ENCODE measurements around the gene SH3GLB2. TPM values are rescaled to one million over a fixed set of nuclear protein-coding genes. Genes with fewer than 3 reads are reported as not detected.

Gene SH3GLB2
- total and polyA plus RNA-seq, 2 donors from 2014 or later, result 118 to 128 TPM

DNA sequence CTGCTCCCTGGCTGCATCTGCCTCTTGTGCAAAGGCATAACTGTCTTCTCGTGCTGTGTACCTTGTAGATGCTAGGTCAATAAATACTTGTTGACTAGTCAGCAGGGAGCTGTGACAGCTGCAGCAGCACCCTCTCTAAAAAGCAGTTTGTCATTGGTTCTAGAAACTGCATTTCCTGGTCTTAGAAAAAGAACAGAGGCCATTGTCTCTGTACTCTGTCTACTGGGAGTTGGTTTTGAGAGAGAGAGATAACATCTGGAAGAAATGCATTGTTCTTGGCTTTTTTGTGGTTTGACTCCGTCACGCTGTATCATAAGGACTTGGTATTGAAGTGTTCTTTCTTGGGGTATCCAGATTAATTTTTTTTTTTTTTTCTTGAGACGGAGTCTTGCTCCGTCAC, 32.3 kb downstream of the SH3GLB2 start:
- Histone ChIP-seq H3K9me3 (ENCODE audit: control insufficient read depth in 2 of 3, insufficient read depth in 1 of 3, low read length in 3 of 3) (no peaks in the 10 kb centered on the region), H3K9ac (ENCODE audit: low read length in 3 of 3) (no peak overlapping the region), H3K27ac (ENCODE audit: low read depth in 2 of 2, low read length in 2 of 2) (no peak overlapping the region), H3K27me3 (ENCODE audit: control insufficient read depth, insufficient read depth, low read length) (no peaks in the 10 kb centered on the region), H3K4me1 (ENCODE audit: control insufficient read depth in 2 of 3, insufficient read depth in 2 of 3, low read depth in 1 of 3, low read length in 3 of 3) (no peaks in the 10 kb centered on the region), H3K36me3 (ENCODE audit: control insufficient read depth in 2 of 3, insufficient read depth in 3 of 3, low read length in 3 of 3) (peaks cover 14 to 51% (median 49%) of the 10 kb centered on the region in 3 donors), H3K4me3 (ENCODE audit: low read length in 3 of 3) (no peak overlapping the region)
- FAIRE-seq, result no peak
- TF ChIP-seq, protein P1, sequence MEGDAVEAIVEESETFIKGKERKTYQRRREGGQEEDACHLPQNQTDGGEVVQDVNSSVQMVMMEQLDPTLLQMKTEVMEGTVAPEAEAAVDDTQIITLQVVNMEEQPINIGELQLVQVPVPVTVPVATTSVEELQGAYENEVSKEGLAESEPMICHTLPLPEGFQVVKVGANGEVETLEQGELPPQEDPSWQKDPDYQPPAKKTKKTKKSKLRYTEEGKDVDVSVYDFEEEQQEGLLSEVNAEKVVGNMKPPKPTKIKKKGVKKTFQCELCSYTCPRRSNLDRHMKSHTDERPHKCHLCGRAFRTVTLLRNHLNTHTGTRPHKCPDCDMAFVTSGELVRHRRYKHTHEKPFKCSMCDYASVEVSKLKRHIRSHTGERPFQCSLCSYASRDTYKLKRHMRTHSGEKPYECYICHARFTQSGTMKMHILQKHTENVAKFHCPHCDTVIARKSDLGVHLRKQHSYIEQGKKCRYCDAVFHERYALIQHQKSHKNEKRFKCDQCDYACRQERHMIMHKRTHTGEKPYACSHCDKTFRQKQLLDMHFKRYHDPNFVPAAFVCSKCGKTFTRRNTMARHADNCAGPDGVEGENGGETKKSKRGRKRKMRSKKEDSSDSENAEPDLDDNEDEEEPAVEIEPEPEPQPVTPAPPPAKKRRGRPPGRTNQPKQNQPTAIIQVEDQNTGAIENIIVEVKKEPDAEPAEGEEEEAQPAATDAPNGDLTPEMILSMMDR (IDR thresholded peaks at IDR 0.05; ENCODE audit: borderline replicate concordance, extremely low read depth, insufficient read depth), result no peak
- no peak for DNase-seq
- intact Hi-C loops (cut with DNase I), result no loop called here

DNA sequence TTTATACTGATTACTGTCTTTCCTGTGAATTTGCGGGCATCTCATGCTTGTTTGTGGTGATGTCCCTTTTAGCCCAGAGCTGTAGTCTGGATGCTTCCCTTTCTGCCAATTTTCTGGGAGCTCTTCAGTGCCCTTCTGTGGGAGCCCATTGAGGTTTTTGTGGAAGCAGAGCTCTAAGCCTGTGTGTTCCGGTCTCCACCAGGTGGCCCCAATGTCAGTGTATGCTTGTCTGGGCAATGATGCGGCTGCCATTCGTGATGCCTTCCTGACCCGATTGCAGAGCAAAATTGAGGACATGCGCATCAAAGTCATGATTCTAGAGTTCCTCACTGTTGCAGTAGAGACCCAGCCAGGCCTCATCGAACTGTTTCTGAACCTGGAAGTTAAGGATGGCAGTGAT, 35.1 kb downstream of the SH3GLB2 start:
- FAIRE-seq (no peak), DNase-seq (peak in 4 of 5 donors; percentile 16 to 44 (median 32))
- TF ChIP-seq, protein P1 (IDR thresholded peaks at IDR 0.05; ENCODE audit: borderline replicate concordance, extremely low read depth, insufficient read depth), result no peak

DNA sequence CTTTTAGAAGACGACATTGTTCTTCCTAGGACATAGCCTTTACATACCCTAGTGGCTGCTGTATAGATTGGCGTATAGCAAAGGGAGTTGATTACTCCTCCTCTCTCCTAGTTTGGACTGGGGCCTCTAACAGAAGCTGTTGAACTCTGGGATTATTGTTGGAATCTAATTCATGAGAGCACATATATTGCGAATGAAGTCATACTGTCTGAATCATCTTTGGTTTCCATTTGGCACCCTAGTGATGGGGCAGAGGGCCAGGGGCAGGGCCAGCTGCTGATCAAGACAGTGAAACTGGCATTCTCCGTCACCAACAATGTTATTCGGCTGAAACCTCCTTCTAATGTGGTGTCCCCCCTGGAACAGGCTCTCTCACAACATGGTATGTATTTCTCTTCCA, 40.3 kb downstream of the SH3GLB2 start:
- no peaks in the 10 kb centered on the region for H3K27me3 ChIP-seq (ENCODE audit: control insufficient read depth, insufficient read depth, low read length)
- peaks cover 9 to 42% (median 37%) of the 10 kb centered on the region in 3 donors for H3K36me3 ChIP-seq (ENCODE audit: control insufficient read depth in 2 of 3, insufficient read depth in 3 of 3, low read length in 3 of 3)
- intact Hi-C loops (cut with DNase I), result no loop called here
- H3K4me3 ChIP-seq (ENCODE audit: low read length in 3 of 3), result no peak overlapping the region
- no peak for FAIRE-seq
- H3K9ac ChIP-seq (ENCODE audit: low read length in 3 of 3), result no peak overlapping the region
- H3K4me1 ChIP-seq (ENCODE audit: control insufficient read depth in 2 of 3, insufficient read depth in 2 of 3, low read depth in 1 of 3, low read length in 3 of 3), result no peaks in the 10 kb centered on the region
- H3K9me3 ChIP-seq (ENCODE audit: control insufficient read depth in 2 of 3, insufficient read depth in 1 of 3, low read length in 3 of 3), result no peaks in the 10 kb centered on the region
- DNase-seq, result no peak
- TF ChIP-seq, protein P1 (IDR thresholded peaks at IDR 0.05; ENCODE audit: borderline replicate concordance, extremely low read depth, insufficient read depth), result no peak
- H3K27ac ChIP-seq (ENCODE audit: low read depth in 2 of 2, low read length in 2 of 2), result no peak overlapping the region

More for the DNA sequence above, 35.1 kb downstream of the SH3GLB2 start:
- intact Hi-C loops (cut with DNase I), result no loop called here
- Histone ChIP-seq H3K4me1 (ENCODE audit: control insufficient read depth in 2 of 3, insufficient read depth in 2 of 3, low read depth in 1 of 3, low read length in 3 of 3) (no peaks in the 10 kb centered on the region), H3K9me3 (ENCODE audit: control insufficient read depth in 2 of 3, insufficient read depth in 1 of 3, low read length in 3 of 3) (no peaks in the 10 kb centered on the region), H3K4me3 (ENCODE audit: low read length in 3 of 3) (no peak overlapping the region), H3K36me3 (ENCODE audit: control insufficient read depth in 2 of 3, insufficient read depth in 3 of 3, low read length in 3 of 3) (peaks cover 17 to 42% (median 39%) of the 10 kb centered on the region in 3 donors), H3K9ac (ENCODE audit: low read length in 3 of 3) (no peak overlapping the region), H3K27me3 (ENCODE audit: control insufficient read depth, insufficient read depth, low read length) (no peaks in the 10 kb centered on the region), H3K27ac (ENCODE audit: low read depth in 2 of 2, low read length in 2 of 2) (no peak overlapping the region)

DNA sequence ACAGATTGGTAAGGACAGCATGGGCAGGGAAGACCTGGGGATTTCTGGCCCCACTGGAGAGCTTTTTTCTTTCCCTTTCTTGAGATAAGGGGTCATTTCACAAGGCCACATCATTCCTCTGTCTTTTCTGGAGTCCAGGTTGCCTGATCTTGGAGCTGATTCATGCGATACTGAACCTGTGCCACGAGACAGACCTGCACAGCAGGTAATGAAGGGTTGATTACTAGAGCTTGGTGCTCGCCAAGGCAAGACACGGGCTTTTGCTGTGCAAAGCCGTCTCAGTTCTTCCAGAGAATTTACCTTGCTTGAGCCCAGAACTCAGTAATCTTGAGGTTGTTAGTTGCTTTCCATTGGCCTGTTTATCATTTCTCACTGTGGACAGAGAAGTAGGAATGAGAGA, 41.5 kb downstream of the SH3GLB2 start:
- Histone ChIP-seq H3K4me3 (ENCODE audit: low read length in 3 of 3) (no peak overlapping the region), H3K9ac (ENCODE audit: low read length in 3 of 3) (no peak overlapping the region), H3K4me1 (ENCODE audit: control insufficient read depth in 2 of 3, insufficient read depth in 2 of 3, low read depth in 1 of 3, low read length in 3 of 3) (no peaks in the 10 kb centered on the region), H3K9me3 (ENCODE audit: control insufficient read depth in 2 of 3, insufficient read depth in 1 of 3, low read length in 3 of 3) (no peaks in the 10 kb centered on the region), H3K27ac (ENCODE audit: low read depth in 2 of 2, low read length in 2 of 2) (no peak overlapping the region), H3K27me3 (ENCODE audit: control insufficient read depth, insufficient read depth, low read length) (no peaks in the 10 kb centered on the region), H3K36me3 (ENCODE audit: control insufficient read depth in 2 of 3, insufficient read depth in 3 of 3, low read length in 3 of 3) (peaks cover 10 to 47% (median 40%) of the 10 kb centered on the region in 3 donors)
- TF ChIP-seq, protein P1 (IDR thresholded peaks at IDR 0.05; ENCODE audit: borderline replicate concordance, extremely low read depth, insufficient read depth), result no peak
- FAIRE-seq, result no peak
- no peak for DNase-seq
- intact Hi-C loops (cut with DNase I), result no loop called here

All from kidney (tissue), 14 donors.